Suprapubic skin (tissue), 4 donors: ENCODE results near the gene KAZN. TPM values are rescaled to one million over a fixed set of nuclear protein-coding genes. Genes with fewer than 3 reads are reported as not detected.

Source experiments
- DNase-seq, 2 donors: peaks; one replicate each; pipeline ENCODE4 v3.0.0-alpha.2; 2019; ENCODE audit warnings: low spot score in 2 of 2
- H3K27ac ChIP-seq: fragments of 200-600 bp; sonication (generic); one replicate; pipeline ENCODE4 v1.5.1; 2019
- H3K27me3 ChIP-seq: fragments of 200-600 bp; sonication (generic); one replicate; pipeline ENCODE4 v1.5.1; 2019
- H3K36me3 ChIP-seq: fragments of 200-600 bp; sonication (generic); one replicate; pipeline ENCODE4 v1.5.1; 2019
- H3K4me1 ChIP-seq: fragments of 200-600 bp; sonication (generic); one replicate; pipeline ENCODE4 v1.5.1; 2019
- H3K4me3 ChIP-seq: fragments of 200-600 bp; sonication (generic); one replicate; pipeline ENCODE4 v1.5.1; 2019; ENCODE audit warnings: mild to moderate bottlenecking
- H3K9me3 ChIP-seq: fragments of 200-600 bp; sonication (generic); one replicate; pipeline ENCODE4 v1.5.1; 2019
- EP300 ChIP-seq: sonication (generic); formaldehyde crosslinking; IDR thresholded peaks from one replicate; pipeline ENCODE4 v1.6.1; 2017; ENCODE audit warnings: antibody characterized with exemption
- POLR2A ChIP-seq, 2 donors: fragments of 450-650 bp; IDR thresholded peaks; one replicate each; pipeline ENCODE4 v1.6.1; 2017; ENCODE audit warnings: antibody characterized with exemption in 2 of 2, mild to moderate bottlenecking in 2 of 2, moderate library complexity in 2 of 2
- POLR2AphosphoS5 ChIP-seq, 3 donors: sonication (generic); formaldehyde crosslinking; IDR thresholded peaks; one replicate each; pipeline ENCODE4 v1.6.1; 2017; ENCODE audit warnings: antibody characterized with exemption in 3 of 3
- WGBS: methylation state at CpG from one replicate; pipeline ENCODE4 v1.1.5; 2018; 5-methylcytosine and 5-hydroxymethylcytosine counted together
- total RNA-seq, 4 donors: library from RNA; depleted of rRNA; stranded (reverse); fragments of >200 nt; gene quantifications; one replicate each; pipeline ENCODE4 v1.1.0, GENCODE V29; 2016
- TF ChIP-seq, protein P1 (sequence below), 2 donors: fragments of 200-600 bp in 1 of 2; fragments of 450-650 bp in 1 of 2; sonication (generic) in 1 of 2; IDR thresholded peaks; one replicate each; pipeline ENCODE4 v1.5.1; 2016 to 2019; ENCODE audit warnings: antibody characterized with exemption in 2 of 2, mild to moderate bottlenecking in 1 of 2, moderate library complexity in 1 of 2

Gene KAZN
- total RNA-seq, 4 donors from 2014 or later = 29.2 to 37.5 (median 31.7) TPM

DNA sequence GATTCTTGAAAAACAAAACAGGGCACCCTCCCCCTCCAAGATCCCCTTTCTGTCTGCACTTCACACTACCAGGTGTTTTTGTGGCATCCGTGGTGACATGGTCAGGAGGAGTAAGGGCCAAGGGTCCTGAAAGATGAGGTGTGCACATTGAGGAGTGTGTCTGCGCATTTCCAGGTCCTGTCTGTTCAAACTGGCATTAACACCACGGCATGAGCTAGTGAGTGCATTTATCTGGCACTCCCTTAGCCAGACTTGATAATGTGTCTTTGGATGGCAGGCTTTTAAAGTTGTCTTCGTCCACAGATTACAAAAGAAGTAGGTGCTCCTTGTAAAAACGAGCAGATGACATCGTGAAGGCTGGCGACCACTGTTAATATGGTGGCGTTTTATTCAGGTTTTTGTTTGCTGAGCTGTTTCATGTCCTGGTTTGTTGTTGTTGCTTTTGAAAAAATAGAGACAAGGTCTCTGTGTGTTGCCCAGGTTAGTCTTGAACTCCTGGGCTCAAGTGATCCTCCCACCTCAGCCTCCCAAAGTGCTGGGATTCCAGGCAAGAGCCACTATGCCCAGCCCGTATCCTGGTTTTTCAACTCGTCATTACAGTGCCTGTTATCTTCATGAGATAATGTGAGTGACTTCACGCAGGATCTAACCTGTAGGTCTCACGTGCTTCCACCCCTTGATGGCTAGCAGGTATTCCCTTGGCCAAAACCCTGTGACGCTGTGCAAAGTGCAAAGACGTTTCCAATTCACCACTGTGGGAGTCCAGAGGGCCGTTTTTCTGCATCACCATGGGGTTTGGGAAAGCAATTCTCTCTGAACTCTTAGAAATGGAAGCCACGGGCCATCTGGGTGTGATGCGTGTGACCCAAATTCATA is 559.3 kb downstream of the KAZN start:
- WGBS = 87% methylated on average over 17 of the region's 17 CpGs
- Histone ChIP-seq H3K27me3 (no peaks in the 10 kb centered on the region), H3K4me3 (no peak overlapping the region), H3K4me1 (peaks cover 29% of the 10 kb centered on the region), H3K36me3 (no peaks in the 10 kb centered on the region), H3K9me3 (no peaks in the 10 kb centered on the region), H3K27ac (no peak overlapping the region)
- no peak for TF ChIP-seq EP300
- TF ChIP-seq POLR2AphosphoS5 (IDR thresholded peaks at IDR 0.05) = no peak
- TF ChIP-seq, protein P1, sequence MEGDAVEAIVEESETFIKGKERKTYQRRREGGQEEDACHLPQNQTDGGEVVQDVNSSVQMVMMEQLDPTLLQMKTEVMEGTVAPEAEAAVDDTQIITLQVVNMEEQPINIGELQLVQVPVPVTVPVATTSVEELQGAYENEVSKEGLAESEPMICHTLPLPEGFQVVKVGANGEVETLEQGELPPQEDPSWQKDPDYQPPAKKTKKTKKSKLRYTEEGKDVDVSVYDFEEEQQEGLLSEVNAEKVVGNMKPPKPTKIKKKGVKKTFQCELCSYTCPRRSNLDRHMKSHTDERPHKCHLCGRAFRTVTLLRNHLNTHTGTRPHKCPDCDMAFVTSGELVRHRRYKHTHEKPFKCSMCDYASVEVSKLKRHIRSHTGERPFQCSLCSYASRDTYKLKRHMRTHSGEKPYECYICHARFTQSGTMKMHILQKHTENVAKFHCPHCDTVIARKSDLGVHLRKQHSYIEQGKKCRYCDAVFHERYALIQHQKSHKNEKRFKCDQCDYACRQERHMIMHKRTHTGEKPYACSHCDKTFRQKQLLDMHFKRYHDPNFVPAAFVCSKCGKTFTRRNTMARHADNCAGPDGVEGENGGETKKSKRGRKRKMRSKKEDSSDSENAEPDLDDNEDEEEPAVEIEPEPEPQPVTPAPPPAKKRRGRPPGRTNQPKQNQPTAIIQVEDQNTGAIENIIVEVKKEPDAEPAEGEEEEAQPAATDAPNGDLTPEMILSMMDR (IDR thresholded peaks at IDR 0.05) = no peak
- no peak for TF ChIP-seq POLR2A (IDR thresholded peaks at IDR 0.05)
- DNase-seq = no peak

DNA sequence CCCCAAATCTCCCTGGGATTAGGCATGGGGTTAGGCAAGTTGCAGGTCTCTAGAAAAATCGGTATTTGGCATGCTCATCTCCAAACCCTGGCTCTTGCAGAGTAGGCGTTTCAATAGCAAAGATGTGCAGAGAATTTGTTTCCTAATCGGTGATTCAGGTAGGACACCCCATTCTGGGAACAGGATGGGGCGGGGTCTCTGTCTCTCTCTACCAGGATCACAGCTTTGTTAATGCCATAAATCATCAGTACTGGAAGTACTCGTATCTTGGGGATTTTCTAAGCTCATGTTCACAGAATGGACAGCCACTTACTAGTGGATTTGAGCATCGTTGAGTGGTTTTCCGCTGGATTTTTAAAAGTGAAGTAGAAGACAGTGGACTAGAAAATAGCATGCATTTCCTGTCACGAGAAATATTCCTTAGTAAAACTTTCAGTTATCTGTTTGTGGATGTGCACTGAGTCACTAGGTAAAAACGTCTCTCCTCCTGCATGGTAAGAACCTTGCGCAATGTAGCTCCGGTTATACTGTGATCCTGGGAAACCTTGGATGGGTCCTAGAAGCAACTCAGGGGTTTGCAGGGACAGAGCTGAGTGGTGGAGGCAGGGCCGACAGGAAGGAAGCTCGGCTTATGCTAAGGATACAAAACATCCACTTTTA is 560.2 kb downstream of the KAZN start:
- no peak overlapping the region for H3K4me3 ChIP-seq
- H3K9me3 ChIP-seq = no peaks in the 10 kb centered on the region
- peaks cover 20% of the 10 kb centered on the region for H3K4me1 ChIP-seq
- no peak for TF ChIP-seq POLR2AphosphoS5 (IDR thresholded peaks at IDR 0.05)
- TF ChIP-seq POLR2A (IDR thresholded peaks at IDR 0.05) = no peak
- TF ChIP-seq, protein P1 (IDR thresholded peaks at IDR 0.05) = no peak
- TF ChIP-seq EP300 = no peak
- DNase-seq = no peak
- no peaks in the 10 kb centered on the region for H3K36me3 ChIP-seq
- 75% methylated on average over 13 of the region's 13 CpGs for WGBS
- H3K27ac ChIP-seq = no peak overlapping the region
- H3K27me3 ChIP-seq = no peaks in the 10 kb centered on the region

DNA sequence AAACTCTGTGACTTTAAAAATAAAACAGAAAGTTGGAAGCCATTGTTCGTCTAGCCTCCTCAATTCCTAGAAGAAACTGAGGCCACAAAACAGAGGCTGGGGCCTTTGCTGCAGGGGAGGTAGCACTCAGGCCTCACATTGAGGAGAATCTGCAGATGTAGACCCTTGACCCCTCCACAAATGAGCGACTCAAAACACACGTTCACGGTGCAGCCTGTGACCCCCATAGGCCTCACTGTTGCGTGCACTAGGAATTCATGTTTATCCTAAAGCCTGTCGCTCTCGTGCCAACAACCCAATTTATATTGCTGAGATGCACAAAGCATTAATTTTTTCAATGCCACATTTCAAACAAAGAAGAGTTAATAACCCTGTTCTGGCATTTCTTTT is 560.7 kb downstream of the KAZN start:
- H3K36me3 ChIP-seq = no peaks in the 10 kb centered on the region
- no peak overlapping the region for H3K27ac ChIP-seq
- 68% methylated on average over 7 of the region's 7 CpGs for WGBS
- no peaks in the 10 kb centered on the region for H3K27me3 ChIP-seq
- no peak overlapping the region for H3K4me3 ChIP-seq
- H3K9me3 ChIP-seq = no peaks in the 10 kb centered on the region
- DNase-seq = no peak
- TF ChIP-seq POLR2AphosphoS5 (IDR thresholded peaks at IDR 0.05) (no peak), POLR2A (IDR thresholded peaks at IDR 0.05) (no peak), EP300 (no peak)
- TF ChIP-seq, protein P1 (IDR thresholded peaks at IDR 0.05) = no peak
- H3K4me1 ChIP-seq = peaks cover 15% of the 10 kb centered on the region

DNA sequence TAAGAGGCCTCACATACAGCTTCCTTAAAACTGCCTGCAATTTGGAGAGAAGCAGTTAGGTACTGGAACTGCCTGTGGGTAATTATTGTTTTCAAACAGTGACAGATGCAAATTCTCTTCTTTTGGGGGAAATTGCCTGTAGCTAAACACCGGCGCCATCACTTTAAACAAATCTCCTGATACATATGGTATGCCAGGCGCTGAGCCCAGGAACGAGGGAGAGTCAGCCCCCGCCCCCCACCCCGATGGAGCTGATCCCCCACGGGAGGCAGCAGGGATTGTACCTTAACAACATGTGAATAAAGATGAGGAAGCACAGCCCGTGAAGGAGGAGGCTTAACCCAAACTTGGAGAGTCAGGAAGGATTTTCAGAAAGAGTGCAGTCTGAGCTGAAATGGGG is 562.1 kb downstream of the KAZN start:
- TF ChIP-seq POLR2AphosphoS5 (IDR thresholded peaks at IDR 0.05) = no peak
- no peak for TF ChIP-seq EP300
- TF ChIP-seq, protein P1 (IDR thresholded peaks at IDR 0.05) = no peak
- no peak for TF ChIP-seq POLR2A (IDR thresholded peaks at IDR 0.05)
- DNase-seq = no peak
- no peak overlapping the region for H3K27ac ChIP-seq
- peaks cover 3% of the 10 kb centered on the region for H3K4me1 ChIP-seq
- 58% methylated on average over 8 of the region's 8 CpGs for WGBS
- H3K36me3 ChIP-seq = no peaks in the 10 kb centered on the region
- no peaks in the 10 kb centered on the region for H3K27me3 ChIP-seq
- H3K9me3 ChIP-seq = no peaks in the 10 kb centered on the region
- no peak overlapping the region for H3K4me3 ChIP-seq

DNA sequence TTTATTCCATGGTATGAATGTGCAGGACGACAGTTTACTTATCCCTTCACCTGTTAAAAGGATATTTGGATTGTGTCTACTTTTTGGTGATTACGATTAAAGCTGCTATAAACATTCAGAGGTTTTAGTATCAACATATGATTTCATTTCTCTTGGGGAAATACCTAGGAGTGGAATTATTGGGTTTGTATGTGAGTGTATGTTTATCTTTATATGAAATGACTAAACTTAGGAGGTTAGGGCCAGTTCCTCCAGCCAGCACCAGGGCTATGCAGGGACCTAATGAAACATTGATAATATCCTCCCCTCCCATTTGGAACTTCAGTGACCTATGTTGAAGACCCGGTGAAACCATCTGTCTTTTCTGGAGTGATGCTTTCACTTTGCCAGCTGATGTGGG is 568.9 kb downstream of the KAZN start:
- TF ChIP-seq, protein P1 (IDR thresholded peaks at IDR 0.05) = no peak
- TF ChIP-seq POLR2A (IDR thresholded peaks at IDR 0.05) = no peak
- no peak for TF ChIP-seq POLR2AphosphoS5 (IDR thresholded peaks at IDR 0.05)
- no peak for TF ChIP-seq EP300
- Histone ChIP-seq H3K27ac (no peak overlapping the region), H3K9me3 (no peaks in the 10 kb centered on the region), H3K4me1 (peaks cover 1% of the 10 kb centered on the region), H3K4me3 (no peak overlapping the region), H3K36me3 (no peaks in the 10 kb centered on the region), H3K27me3 (no peaks in the 10 kb centered on the region)
- WGBS = 58% methylated on average over 3 of the region's 3 CpGs
- no peak for DNase-seq
